Measurements from ENCODE around the gene MRPL23.

MRPL23 gene

GRCh38 chr11:1922481-1923081 is 24.6 kb upstream of the MRPL23 start:
- H3F3A ChIP-seq (ENCODE audit: control insufficient read depth, insufficient read depth) = no peaks in the 10 kb centered on the region
- no peak overlapping the region for H3K4me2 ChIP-seq (ENCODE audit: low read length)
- no peak overlapping the region for H3K4me3 ChIP-seq (ENCODE audit: low read length)
- no peaks in the 10 kb centered on the region for H3K4me1 ChIP-seq (ENCODE audit: control insufficient read depth, low read length)
- H3K36me3 ChIP-seq (ENCODE audit: control insufficient read depth, low read length) = no peaks in the 10 kb centered on the region
- H4K20me1 ChIP-seq (ENCODE audit: control insufficient read depth, insufficient read depth, low read depth, low read length) = no peaks in the 10 kb centered on the region
- H3K27me3 ChIP-seq (ENCODE audit: control insufficient read depth, low read length) = no peaks in the 10 kb centered on the region
- TF ChIP-seq, protein P1, sequence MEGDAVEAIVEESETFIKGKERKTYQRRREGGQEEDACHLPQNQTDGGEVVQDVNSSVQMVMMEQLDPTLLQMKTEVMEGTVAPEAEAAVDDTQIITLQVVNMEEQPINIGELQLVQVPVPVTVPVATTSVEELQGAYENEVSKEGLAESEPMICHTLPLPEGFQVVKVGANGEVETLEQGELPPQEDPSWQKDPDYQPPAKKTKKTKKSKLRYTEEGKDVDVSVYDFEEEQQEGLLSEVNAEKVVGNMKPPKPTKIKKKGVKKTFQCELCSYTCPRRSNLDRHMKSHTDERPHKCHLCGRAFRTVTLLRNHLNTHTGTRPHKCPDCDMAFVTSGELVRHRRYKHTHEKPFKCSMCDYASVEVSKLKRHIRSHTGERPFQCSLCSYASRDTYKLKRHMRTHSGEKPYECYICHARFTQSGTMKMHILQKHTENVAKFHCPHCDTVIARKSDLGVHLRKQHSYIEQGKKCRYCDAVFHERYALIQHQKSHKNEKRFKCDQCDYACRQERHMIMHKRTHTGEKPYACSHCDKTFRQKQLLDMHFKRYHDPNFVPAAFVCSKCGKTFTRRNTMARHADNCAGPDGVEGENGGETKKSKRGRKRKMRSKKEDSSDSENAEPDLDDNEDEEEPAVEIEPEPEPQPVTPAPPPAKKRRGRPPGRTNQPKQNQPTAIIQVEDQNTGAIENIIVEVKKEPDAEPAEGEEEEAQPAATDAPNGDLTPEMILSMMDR (IDR thresholded peaks at IDR 0.05; ENCODE audit: low read depth, low read length, poor library complexity, severe bottlenecking) = no peak
- no peaks in the 10 kb centered on the region for H3K79me2 ChIP-seq (ENCODE audit: control insufficient read depth, low read length)
- H3K27ac ChIP-seq (ENCODE audit: low read depth, low read length) = no peak overlapping the region
- no peaks in the 10 kb centered on the region for H3K9me2 ChIP-seq (replicated peaks; ENCODE audit: control insufficient read depth, low read length)
- H3K9me3 ChIP-seq (ENCODE audit: control insufficient read depth, insufficient read depth, low read length) = no peaks in the 10 kb centered on the region

DNA sequence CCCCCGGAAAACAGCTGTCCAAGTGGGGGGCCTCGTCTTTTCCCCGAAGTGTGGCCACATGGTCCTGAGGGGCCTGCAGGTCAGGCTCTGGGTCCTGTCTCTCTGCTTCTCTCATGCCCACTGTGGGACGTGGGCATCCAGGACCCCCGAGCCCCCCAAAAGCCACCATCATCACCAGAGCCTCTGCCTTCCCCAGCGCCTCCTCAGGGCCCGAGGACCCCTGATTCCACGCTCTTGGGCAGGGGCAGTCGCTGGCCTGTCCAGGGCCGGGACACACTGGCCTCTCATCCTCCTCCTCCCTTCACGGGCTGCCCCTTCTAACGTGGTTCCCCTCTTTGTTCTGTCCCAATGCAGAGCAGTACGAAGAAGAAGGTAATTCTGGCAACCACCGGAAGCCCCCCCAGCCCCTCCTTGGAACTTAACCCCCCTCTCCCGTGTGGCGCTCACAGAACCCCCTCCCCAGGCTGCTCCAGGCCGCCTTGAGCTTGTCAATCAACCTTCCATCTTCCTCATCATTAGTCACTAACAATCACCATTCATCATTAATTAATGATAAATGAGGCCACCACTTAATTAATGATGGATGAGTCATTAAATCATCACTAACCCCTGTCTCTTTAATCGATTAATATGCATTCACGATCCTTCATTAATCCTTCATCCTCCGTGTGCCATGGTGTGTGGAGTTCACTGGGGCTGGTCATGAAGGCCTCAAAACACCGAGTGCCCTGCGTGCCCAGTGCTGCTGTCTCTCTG is 23.8 kb upstream of the MRPL23 start:
- Histone ChIP-seq H3K4me2 (ENCODE audit: low read length) (no peak overlapping the region), H3K4me1 (ENCODE audit: control insufficient read depth, low read length) (no peaks in the 10 kb centered on the region), H3K9me3 (ENCODE audit: control insufficient read depth, insufficient read depth, low read length) (no peaks in the 10 kb centered on the region), H3K9me2 (replicated peaks; ENCODE audit: control insufficient read depth, low read length) (no peaks in the 10 kb centered on the region), H3K27me3 (ENCODE audit: control insufficient read depth, low read length) (no peaks in the 10 kb centered on the region), H3F3A (ENCODE audit: control insufficient read depth, insufficient read depth) (no peaks in the 10 kb centered on the region), H4K20me1 (ENCODE audit: control insufficient read depth, insufficient read depth, low read depth, low read length) (no peaks in the 10 kb centered on the region), H3K79me2 (ENCODE audit: control insufficient read depth, low read length) (no peaks in the 10 kb centered on the region), H3K4me3 (ENCODE audit: low read length) (no peak overlapping the region), H3K36me3 (ENCODE audit: control insufficient read depth, low read length) (no peaks in the 10 kb centered on the region), H3K27ac (ENCODE audit: low read depth, low read length) (no peak overlapping the region)
- TF ChIP-seq EZH2phosphoT487 (IDR thresholded peaks at IDR 0.05; ENCODE audit: borderline replicate concordance, low read length) = no peak
- TF ChIP-seq, protein P1 (IDR thresholded peaks at IDR 0.05; ENCODE audit: low read depth, low read length, poor library complexity, severe bottlenecking) = no peak

GRCh38 chr11:1924181-1924580 is 23.0 kb upstream of the MRPL23 start:
- no peak for TF ChIP-seq EZH2phosphoT487 (IDR thresholded peaks at IDR 0.05; ENCODE audit: borderline replicate concordance, low read length)
- TF ChIP-seq, protein P1 (IDR thresholded peaks at IDR 0.05; ENCODE audit: low read depth, low read length, poor library complexity, severe bottlenecking) = no peak
- Histone ChIP-seq H3K4me3 (ENCODE audit: low read length) (no peak overlapping the region), H3K9me3 (ENCODE audit: control insufficient read depth, insufficient read depth, low read length) (no peaks in the 10 kb centered on the region), H3K27me3 (ENCODE audit: control insufficient read depth, low read length) (no peaks in the 10 kb centered on the region), H3K9me2 (replicated peaks; ENCODE audit: control insufficient read depth, low read length) (no peaks in the 10 kb centered on the region), H3K36me3 (ENCODE audit: control insufficient read depth, low read length) (no peaks in the 10 kb centered on the region), H4K20me1 (ENCODE audit: control insufficient read depth, insufficient read depth, low read depth, low read length) (no peaks in the 10 kb centered on the region), H3F3A (ENCODE audit: control insufficient read depth, insufficient read depth) (no peaks in the 10 kb centered on the region), H3K79me2 (ENCODE audit: control insufficient read depth, low read length) (no peaks in the 10 kb centered on the region), H3K4me1 (ENCODE audit: control insufficient read depth, low read length) (no peaks in the 10 kb centered on the region), H3K27ac (ENCODE audit: low read depth, low read length) (no peak overlapping the region), H3K4me2 (ENCODE audit: low read length) (no peak overlapping the region)

Data from DOHH2 (cell line).